ENCODE data around the gene ZNF493.

GRCh38 chr19:21440321-21440720 is 43.4 kb downstream of the ZNF493 start:
- TF ChIP-seq CTCF (IDR thresholded peaks at IDR 0.05; ENCODE audit: extremely low read depth in 1 of 2, insufficient read depth in 1 of 2, low read depth in 1 of 2, low read length in 2 of 2) (no peak), POLR2A (IDR thresholded peaks at IDR 0.05; ENCODE audit: low read depth, low read length) (no peak), EZH2 (IDR thresholded peaks at IDR 0.05; ENCODE audit: borderline replicate concordance, low read depth, low read length, severe bottlenecking) (no peak), JUN (IDR thresholded peaks at IDR 0.05; ENCODE audit: borderline replicate concordance, insufficient read depth, insufficient read length, low read depth) (no peak), POLR2AphosphoS5 (IDR thresholded peaks at IDR 0.05; ENCODE audit: insufficient read depth, low read depth, low read length) (no peak)
- TF ChIP-seq, protein P1, sequence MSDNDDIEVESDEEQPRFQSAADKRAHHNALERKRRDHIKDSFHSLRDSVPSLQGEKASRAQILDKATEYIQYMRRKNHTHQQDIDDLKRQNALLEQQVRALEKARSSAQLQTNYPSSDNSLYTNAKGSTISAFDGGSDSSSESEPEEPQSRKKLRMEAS (IDR thresholded peaks at IDR 0.05; ENCODE audit: insufficient read depth, insufficient read length) = no peak

Data from endothelial cell of umbilical vein (primary cell).